NCI-H2196 (cell line): ENCODE data around the gene ATF3.

Source experiments
- DNase-seq: peaks from one replicate; lab custom pipeline; 2025; ENCODE audit not compliant: unreplicated experiment; lab: John Stamatoyannopoulos, UW

ATF3 gene

GRCh38 chr1:212608392-212608958 is at the start of gene ATF3:
TSS of gene ATF3 (plus strand) at chr1:212608761. CDS start at chr1:212615022, 6,261 bp downstream.
- peak; percentile 100 for DNase-seq

- DNase-seq, result no peak
These were observed 48.6 kb upstream of the ATF3 start for GRCh38 chr1:212559929-212560328.

- DNase-seq, result no peak
These were observed 47.6 kb upstream of the ATF3 start for GRCh38 chr1:212560933-212561460.

GRCh38 chr1:212561501-212561931 is 47.0 kb upstream of the ATF3 start:
- no peak for DNase-seq

GRCh38 chr1:212562771-212563170 is 45.8 kb upstream of the ATF3 start:
- no peak for DNase-seq

GRCh38 chr1:212565079-212565478 is 43.5 kb upstream of the ATF3 start:
- DNase-seq, result no peak

GRCh38 chr1:212565571-212566305 is 42.8 kb upstream of the ATF3 start:
- DNase-seq, result no peak

- DNase-seq, result peak; percentile 35
These were observed 41.8 kb upstream of the ATF3 start for GRCh38 chr1:212566522-212567479.

GRCh38 chr1:212567638-212568037 is 40.9 kb upstream of the ATF3 start:
- no peak for DNase-seq

GRCh38 chr1:212568978-212569537 is 39.5 kb upstream of the ATF3 start:
- DNase-seq, result no peak

GRCh38 chr1:212574732-212575131 is 33.8 kb upstream of the ATF3 start:
- DNase-seq, result no peak

GRCh38 chr1:212575333-212575732 is 33.2 kb upstream of the ATF3 start:
- no peak for DNase-seq

GRCh38 chr1:212578041-212578440 is 30.5 kb upstream of the ATF3 start:
- no peak for DNase-seq

GRCh38 chr1:212581034-212581433 is 27.5 kb upstream of the ATF3 start:
- no peak for DNase-seq

GRCh38 chr1:212582291-212582690 is 26.3 kb upstream of the ATF3 start:
- DNase-seq, result no peak

- no peak for DNase-seq
These were observed 25.5 kb upstream of the ATF3 start for GRCh38 chr1:212582808-212583615.

- no peak for DNase-seq
These were observed 24.9 kb upstream of the ATF3 start for GRCh38 chr1:212583643-212584042.

GRCh38 chr1:212584092-212584886 is 24.3 kb upstream of the ATF3 start:
- no peak for DNase-seq

GRCh38 chr1:212585210-212585609 is 23.4 kb upstream of the ATF3 start:
- DNase-seq, result no peak
